Small intestine (tissue), 7 donors: Measurements from ENCODE around the gene MTO1. TPM values are rescaled to one million over a fixed set of nuclear protein-coding genes. Genes with fewer than 3 reads are reported as not detected.
A peak's percentile ranks its signal among the peaks of the same experiment; 100 is the strongest.
"Not testable (repeated sequence)": the region's sequence is repeated elsewhere in the genome, so short reads cannot be mapped to it uniquely, and the experiment has no call there.

Experiments used
- DNase-seq, 2 donors: peaks; one replicate each; pipeline versions ENCODE4 v3.0.0 to v3.0.0-alpha.2; 2013
- FAIRE-seq: peaks from 2 replicates; lab custom pipeline; 2012; peaks lifted over from hg19 to GRCh38; lab: Jason Lieb, UNC
- H3K27ac ChIP-seq, 3 donors: one replicate each; pipeline ENCODE4 v1.5.1; 2013; ENCODE audit warnings: low read length in 2 of 3, mild to moderate bottlenecking in 2 of 3, control low read depth in 1 of 3, inconsistent platforms in 1 of 3, low read depth in 1 of 3, moderate library complexity in 1 of 3
- H3K27me3 ChIP-seq, 3 donors: one replicate each; pipeline ENCODE4 v1.6.1; 2013; ENCODE audit warnings: low read length in 3 of 3, inconsistent platforms in 1 of 3; ENCODE audit not compliant: control insufficient read depth in 3 of 3, insufficient read depth in 3 of 3
- H3K36me3 ChIP-seq, 3 donors: one replicate each; pipeline ENCODE4 v1.6.1; 2013; ENCODE audit warnings: low read length in 3 of 3, inconsistent platforms in 1 of 3, low read depth in 1 of 3, mild to moderate bottlenecking in 1 of 3, moderate library complexity in 1 of 3; ENCODE audit not compliant: control insufficient read depth in 3 of 3, insufficient read depth in 2 of 3
- H3K4me1 ChIP-seq, 3 donors: one replicate each; pipeline ENCODE4 v1.6.1; 2013; ENCODE audit warnings: low read length in 2 of 3, inconsistent platforms in 1 of 3, low read depth in 1 of 3, mild to moderate bottlenecking in 1 of 3, moderate library complexity in 1 of 3; ENCODE audit not compliant: control insufficient read depth in 3 of 3, insufficient read depth in 2 of 3
- H3K4me3 ChIP-seq, 3 donors: one replicate each; pipeline ENCODE4 v1.5.1; 2013; ENCODE audit warnings: low read length in 3 of 3, control low read depth in 1 of 3, inconsistent platforms in 1 of 3, low read depth in 1 of 3, mild to moderate bottlenecking in 1 of 3, moderate library complexity in 1 of 3
- H3K9me3 ChIP-seq, 2 donors: one replicate each; pipeline ENCODE4 v1.6.1; 2013; ENCODE audit warnings: low read depth in 1 of 2, low read length in 1 of 2; ENCODE audit not compliant: control insufficient read depth in 2 of 2, insufficient read depth in 1 of 2
- WGBS, 3 donors: extraction: QIAGEN DNeasy Blood & Tissue Kit; methylation state at CpG; one replicate each; pipeline ENCODE4 v1.1.7; 2013; 5-methylcytosine and 5-hydroxymethylcytosine counted together
- polyA plus RNA-seq, 4 donors: library from polyadenylated mRNA; stranded (reverse) in 3 of 4; unstranded in 1 of 4; fragments of 200-250 nt in 3 of 4; fragments of 120-200 nt in 1 of 4; gene quantifications; one replicate each; pipeline versions ENCODE4 v1.2.1 to v1.2.3, GENCODE V29; 2013
- donor health status: healthy with polysubstance abuse.
- donor health status: control.
- donor health status: control.
- donor health status: Bipolar disorder and iron deficiency.
- donor health status: healthy.

Gene MTO1
- polyA plus RNA-seq, 4 donors = 15.9 to 24.8 (median 18.2) TPM

GRCh38 chr6:73452107-73452461 lies 9.5 kb upstream of the MTO1 start, which contains the start of gene CGAS:
TSS of gene CGAS (minus strand) at chr6:73452297. CDS start at chr6:73452181, 116 bp downstream.
- Histone ChIP-seq H3K9me3 (peaks cover 0 to 2% of the 10 kb centered on the region in 2 donors), H3K27me3 (peaks cover 0 to 11% (median 0%) of the 10 kb centered on the region in 3 donors), H3K27ac (peak within 1 kb of the TSS; percentile 35 to 90 (median 68)), H3K4me1 (peaks cover 0 to 4% (median 0%) of the 10 kb centered on the region in 3 donors), H3K36me3 (peaks cover 0 to 3% (median 2%) of the 10 kb centered on the region in 3 donors), H3K4me3 (peak within 1 kb of the TSS; percentile 60 to 86 (median 77))
- WGBS, 3 donors = 6 to 10% (median 7%) methylated on average over 23 of the region's 23 CpGs
- DNase-seq (peak in 1 of 2 donors; percentile 56), FAIRE-seq (no peak)

GRCh38 chr6:73455865-73456629 lies 5.5 kb upstream of the MTO1 start:
- FAIRE-seq = no peak
- H3K27ac ChIP-seq = no peak overlapping the region
- WGBS, 3 donors = 55 to 64% (median 59%) methylated on average over 3 of the region's 3 CpGs
- H3K27me3 ChIP-seq = peaks cover 0 to 11% (median 0%) of the 10 kb centered on the region in 3 donors
- peaks cover 0 to 4% (median 0%) of the 10 kb centered on the region in 3 donors for H3K4me1 ChIP-seq
- H3K4me3 ChIP-seq = no peak overlapping the region
- H3K36me3 ChIP-seq = no peaks in the 10 kb centered on the region
- peak in 1 of 2 donors; percentile 6 for DNase-seq
- H3K9me3 ChIP-seq = no peaks in the 10 kb centered on the region

- not testable (repeated sequence) for FAIRE-seq, H3K4me1 ChIP-seq
- 71 to 89% (median 80%) methylated on average over 7 of the region's 7 CpGs for WGBS, 3 donors
Observed at GRCh38 chr6:73459474-73459873, 2.1 kb upstream of the MTO1 start.

GRCh38 chr6:73460056-73460455 lies 1.5 kb upstream of the MTO1 start:
- Histone ChIP-seq H3K27me3 (no peaks in the 10 kb centered on the region), H3K4me3 (no peak overlapping the region), H3K27ac (no peak overlapping the region), H3K4me1 (peaks cover 0 to 3% (median 0%) of the 10 kb centered on the region in 3 donors), H3K36me3 (peaks cover 0 to 5% (median 0%) of the 10 kb centered on the region in 3 donors), H3K9me3 (no peaks in the 10 kb centered on the region)
- FAIRE-seq = no peak
- no peak for DNase-seq
- 66 to 69% (median 68%) methylated on average over 5 of the region's 5 CpGs for WGBS, 3 donors

More at GRCh38 chr6:73459474-73459873, 2.1 kb upstream of the MTO1 start:
- DNase-seq, H3K9me3 ChIP-seq, H3K27ac ChIP-seq, H3K36me3 ChIP-seq, H3K27me3 ChIP-seq, H3K4me3 ChIP-seq: not testable (repeated sequence)

GRCh38 chr6:73471686-73472290 lies 10.3 kb downstream of the MTO1 start:
- H3K36me3 ChIP-seq = peaks cover 24 to 70% (median 28%) of the 10 kb centered on the region in 3 donors

GRCh38 chr6:73476723-73477122 lies 15.2 kb downstream of the MTO1 start:
- H3K4me3 ChIP-seq = no peak overlapping the region
- peaks cover 21 to 73% (median 28%) of the 10 kb centered on the region in 3 donors for H3K36me3 ChIP-seq
- DNase-seq (no peak), FAIRE-seq (no peak)
- WGBS, 3 donors = 92 to 97% (median 92%) methylated on average over 10 of the region's 10 CpGs
- H3K9me3 ChIP-seq = no peaks in the 10 kb centered on the region
- no peaks in the 10 kb centered on the region for H3K4me1 ChIP-seq
- H3K27me3 ChIP-seq = no peaks in the 10 kb centered on the region
- no peak overlapping the region for H3K27ac ChIP-seq

More at GRCh38 chr6:73471686-73472290, 10.3 kb downstream of the MTO1 start:
- Histone ChIP-seq H3K4me1 (no peaks in the 10 kb centered on the region), H3K27me3 (no peaks in the 10 kb centered on the region), H3K27ac (peak overlapping the region in 1 of 3 donors; percentile 85), H3K9me3 (no peaks in the 10 kb centered on the region), H3K4me3 (no peak overlapping the region)
- no peak for DNase-seq
- FAIRE-seq = no peak
- WGBS, 3 donors = 76 to 88% (median 77%) methylated on average over 2 of the region's 2 CpGs

- peaks cover 26 to 77% (median 31%) of the 10 kb centered on the region in 3 donors for H3K36me3 ChIP-seq
Observed at GRCh38 chr6:73477407-73477806, 15.9 kb downstream of the MTO1 start.

GRCh38 chr6:73481969-73482368 lies 20.4 kb downstream of the MTO1 start:
- WGBS, 3 donors = 90 to 96% (median 94%) methylated on average over 12 of the region's 12 CpGs
- Histone ChIP-seq H3K4me3 (no peak overlapping the region), H3K9me3 (no peaks in the 10 kb centered on the region), H3K36me3 (peaks cover 11 to 66% (median 12%) of the 10 kb centered on the region in 3 donors), H3K27me3 (no peaks in the 10 kb centered on the region), H3K4me1 (no peaks in the 10 kb centered on the region), H3K27ac (no peak overlapping the region)
- DNase-seq = no peak
- no peak for FAIRE-seq

More at GRCh38 chr6:73477407-73477806, 15.9 kb downstream of the MTO1 start:
- H3K27ac ChIP-seq = no peak overlapping the region
- no peaks in the 10 kb centered on the region for H3K4me1 ChIP-seq
- FAIRE-seq (no peak), DNase-seq (no peak)
- WGBS, 3 donors = 93 to 98% (median 95%) methylated on average over 4 of the region's 4 CpGs
- no peaks in the 10 kb centered on the region for H3K9me3 ChIP-seq
- no peaks in the 10 kb centered on the region for H3K27me3 ChIP-seq
- H3K4me3 ChIP-seq = no peak overlapping the region
